SK-N-SH (cell line): ENCODE results near the gene TEP1. TPM values are rescaled to one million over a fixed set of nuclear protein-coding genes. Genes with fewer than 3 reads are reported as not detected.

Source experiments
- CTCF ChIA-PET: fragments of 300-600, 350-600 bp; formaldehyde crosslinking; extraction: SDS; loops from one replicate; lab custom pipeline; 2021; lab: Yijun Ruan, JAX
- POLR2A ChIA-PET: fragments of 350-600 bp; sonication (Branson Sonifier 250); formaldehyde crosslinking; extraction: SDS; loops from one replicate; lab custom pipeline; 2020; ENCODE audit warnings: antibody characterized with exemption, inconsistent platforms; lab: Yijun Ruan, JAX
- DNase-seq: peaks from one replicate; pipeline ENCODE4 v3.0.0; 2012
- H2AFZ ChIP-seq: fragments of 200-600 bp; sonication (generic); 2 replicates; pipeline ENCODE4 v1.8.1; 2016; ENCODE audit warnings: antibody characterized with exemption, mild to moderate bottlenecking, low read depth
- H3F3A ChIP-seq: fragments of 200-600 bp; sonication (generic); replicated peaks from 2 replicates; pipeline ENCODE3; 2016; ENCODE audit warnings: antibody characterized with exemption, mild to moderate bottlenecking; ENCODE audit not compliant: insufficient read depth
- H3K27ac ChIP-seq, 2 experiments: fragments of 200-500 bp in 1 of 2; fragments of 200-600 bp in 1 of 2; sonication (Bioruptor generic) in 1 of 2; sonication (generic), shearing (Covaris generic) in 1 of 2; 2 replicates each; pipeline versions ENCODE4 v1.5.1 to v1.6.1; 2014 to 2016; ENCODE audit warnings: low read depth in 2 of 2, inconsistent platforms in 1 of 2, low read length in 1 of 2, mild to moderate bottlenecking in 1 of 2, mixed read lengths in 1 of 2
- H3K27me3 ChIP-seq: fragments of 200-600 bp; sonication (generic), shearing (Covaris generic); 2 replicates; pipeline ENCODE4 v1.6.1; 2016; ENCODE audit warnings: mixed run types; ENCODE audit not compliant: insufficient read depth
- H3K36me3 ChIP-seq, 2 experiments: fragments of 200-500 bp in 1 of 2; fragments of 200-600 bp in 1 of 2; sonication (Bioruptor generic) in 1 of 2; sonication (generic) in 1 of 2; replicated peaks in 1 of 2; 2 replicates each; pipeline versions ENCODE3 to v1.5.1; 2014 to 2016; ENCODE audit warnings: low read length in 1 of 2, mild to moderate bottlenecking in 1 of 2; ENCODE audit not compliant: insufficient read depth in 2 of 2, control insufficient read depth in 1 of 2
- H3K4me1 ChIP-seq, 2 experiments: fragments of 200-500 bp in 1 of 2; fragments of 200-600 bp in 1 of 2; sonication (Bioruptor generic) in 1 of 2; sonication (generic), shearing (Covaris generic) in 1 of 2; 2 replicates each; pipeline versions ENCODE4 v1.5.1 to v1.6.1; 2014 to 2016; ENCODE audit warnings: low read depth in 1 of 2, low read length in 1 of 2, mixed run types in 1 of 2; ENCODE audit not compliant: insufficient read depth in 2 of 2, control insufficient read depth in 1 of 2
- H3K4me2 ChIP-seq: fragments of 200-600 bp; sonication (generic), shearing (Covaris generic); 2 replicates; pipeline ENCODE4 v1.6.1; 2017; ENCODE audit warnings: mixed run types
- H3K4me3 ChIP-seq, 2 experiments: fragments of 200-500 bp in 1 of 2; fragments of 200-600 bp in 1 of 2; sonication (Bioruptor generic) in 1 of 2; sonication (generic), shearing (Covaris generic) in 1 of 2; 2 replicates each; pipeline versions ENCODE4 v1.5.1 to v1.8.1; 2014 to 2016; ENCODE audit warnings: low read depth in 2 of 2, inconsistent platforms in 1 of 2, low read length in 1 of 2, mild to moderate bottlenecking in 1 of 2, mixed read lengths in 1 of 2, moderate library complexity in 1 of 2
- H3K79me2 ChIP-seq: fragments of 200-600 bp; sonication (generic); 2 replicates; pipeline ENCODE4 v1.8.1; 2017; ENCODE audit warnings: mild to moderate bottlenecking; ENCODE audit not compliant: insufficient read depth
- H3K9ac ChIP-seq: fragments of 200-600 bp; sonication (generic); 2 replicates; pipeline ENCODE4 v1.6.1; 2017; ENCODE audit warnings: mixed run types
- H3K9me2 ChIP-seq: fragments of 200-600 bp; sonication (generic); 2 replicates; pipeline ENCODE4 v1.6.1; 2017; ENCODE audit warnings: mixed run types
- H3K9me3 ChIP-seq: fragments of 200-600 bp; sonication (generic); 2 replicates; pipeline ENCODE4 v1.6.1; 2017; ENCODE audit warnings: mixed run types, mild to moderate bottlenecking, moderate library complexity
- H4K20me1 ChIP-seq: fragments of 200-600 bp; sonication (generic); 2 replicates; pipeline ENCODE4 v1.6.1; 2017; ENCODE audit warnings: mild to moderate bottlenecking, mixed run types; ENCODE audit not compliant: insufficient read depth
- ELF1 ChIP-seq: IDR thresholded peaks from 2 replicates; pipeline ENCODE4 v1.4.0; 2012
- EZH2phosphoT487 ChIP-seq: fragments of 200-600 bp; sonication (generic); IDR thresholded peaks from 2 replicates; pipeline ENCODE4 v1.6.1; 2017; ENCODE audit warnings: low read depth, mixed run types, mild to moderate bottlenecking, antibody characterized with exemption, moderate library complexity, borderline replicate concordance
- FOSL2 ChIP-seq: IDR thresholded peaks from 2 replicates; pipeline ENCODE4 v1.4.0; 2012; ENCODE audit warnings: low read depth, mild to moderate bottlenecking, moderate library complexity, borderline replicate concordance
- FOXJ3 ChIP-seq: sonication (generic); formaldehyde crosslinking; IDR thresholded peaks from 2 replicates; pipeline ENCODE4 v1.5.1; 2020; ENCODE audit warnings: mild to moderate bottlenecking, missing genetic modification reagents
- FOXM1 ChIP-seq: IDR thresholded peaks from 2 replicates; pipeline ENCODE4 v1.4.0; 2012; ENCODE audit warnings: low read depth, mild to moderate bottlenecking
- GABPA ChIP-seq: IDR thresholded peaks from 2 replicates; pipeline ENCODE4 v1.4.0; 2012; ENCODE audit warnings: low read depth, mild to moderate bottlenecking
- NFIC ChIP-seq: IDR thresholded peaks from 2 replicates; pipeline ENCODE4 v1.4.0; 2012; ENCODE audit warnings: borderline replicate concordance
- NRF1 ChIP-seq: IDR thresholded peaks from 2 replicates; pipeline ENCODE4 v1.6.1; 2012; ENCODE audit warnings: low read depth, mild to moderate bottlenecking, low read length
- REST ChIP-seq: IDR thresholded peaks from 2 replicates; pipeline ENCODE4 v1.6.1; 2012; ENCODE audit warnings: mild to moderate bottlenecking, low read depth, low read length, moderate library complexity
- RXRA ChIP-seq: IDR thresholded peaks from 2 replicates; pipeline ENCODE4 v1.4.0; 2012; ENCODE audit warnings: low read depth, mild to moderate bottlenecking, borderline replicate concordance
- SMC3 ChIP-seq: IDR thresholded peaks from 2 replicates; pipeline ENCODE4 v1.6.1; 2012; ENCODE audit warnings: low read depth, low read length, improper control_type of control experiment
- TAF1 ChIP-seq: IDR thresholded peaks from 2 replicates; pipeline ENCODE4 v1.6.1; 2012; ENCODE audit warnings: low read depth, mild to moderate bottlenecking, low read length, moderate library complexity, borderline replicate concordance
- TCF12 ChIP-seq: IDR thresholded peaks from 2 replicates; pipeline ENCODE4 v1.4.0; 2012
- WGBS: methylation state at CpG from one replicate; pipeline ENCODE4 v1.1.6; 2017; ENCODE audit warnings: low lambda C conversion rate; 5-methylcytosine and 5-hydroxymethylcytosine counted together
- polyA plus RNA-seq, 3 experiments: library from polyadenylated mRNA; depleted of rRNA; stranded (reverse); fragments of >200 nt; gene quantifications; 2 replicates each; pipeline ENCODE4 v1.2.3, GENCODE V29; 2012
- TF ChIP-seq, protein P1 (sequence below): IDR thresholded peaks from 2 replicates; pipeline ENCODE4; 2012

The TEP1 gene
- polyA plus RNA-seq, 1 of the 3 experiments (the other 2 are of a cell fraction): 12.1 TPM

- TF ChIP-seq FOXM1: no peak
- no peak for TF ChIP-seq ELF1
- no peak for TF ChIP-seq FOSL2
- TF ChIP-seq RXRA: no peak
- TF ChIP-seq EZH2phosphoT487: no peak
Observed at GRCh38 chr14:20383636-20384035, 29.7 kb downstream of the TEP1 start (continued).

- H3K4me1 ChIP-seq: no peaks in the 10 kb centered on the region
- whole genome bisulfite sequencing: 100% methylated on average over 1 of the region's 10 CpGs
- DNase-seq: no peak
- no peak overlapping the region for H3K4me2 ChIP-seq
- H3K9me2 ChIP-seq: no peaks in the 10 kb centered on the region
- H3F3A ChIP-seq: no peaks in the 10 kb centered on the region
- TF ChIP-seq REST: no peak
- H3K4me3 ChIP-seq: no peak overlapping the region
- H3K9ac ChIP-seq: no peak overlapping the region
- no peak overlapping the region for H3K27ac ChIP-seq
- no peaks in the 10 kb centered on the region for H3K79me2 ChIP-seq
- CTCF ChIA-PET: interaction anchor here (1.4 to 1.8 kb wide), 2 partner anchors 8 to 226 kb away, joined by 4 read pairs; no protein-coding TSS in a partner anchor
- POLR2A ChIA-PET: no interaction called here
- H3K36me3 ChIP-seq: peaks cover 15 to 87% of the 10 kb centered on the region in 2 experiments
- no peaks in the 10 kb centered on the region for H4K20me1 ChIP-seq
- no peaks in the 10 kb centered on the region for H3K9me3 ChIP-seq
- H2AFZ ChIP-seq: no peak overlapping the region
- H3K27me3 ChIP-seq: no peaks in the 10 kb centered on the region
Observed at GRCh38 chr14:20383032-20383431, 30.3 kb downstream of the TEP1 start.

GRCh38 chr14:20382526-20382925 lies 30.8 kb downstream of the TEP1 start:
- Histone ChIP-seq H3K4me3 (no peak overlapping the region), H3K27ac (no peak overlapping the region), H3K4me2 (no peak overlapping the region), H3K79me2 (no peaks in the 10 kb centered on the region), H3K27me3 (no peaks in the 10 kb centered on the region), H3K4me1 (no peaks in the 10 kb centered on the region), H3F3A (no peaks in the 10 kb centered on the region), H3K9me3 (no peaks in the 10 kb centered on the region), H3K9me2 (no peaks in the 10 kb centered on the region), H3K9ac (no peak overlapping the region), H3K36me3 (peaks cover 10 to 85% of the 10 kb centered on the region in 2 experiments), H2AFZ (no peak overlapping the region), H4K20me1 (no peaks in the 10 kb centered on the region)
- ChIA-PET POLR2A (no interaction called here), CTCF (interaction anchor here (1.4 kb wide), 1 partner anchor 227 kb away, joined by 4 read pairs; no protein-coding TSS in a partner anchor)
- TF ChIP-seq GABPA (no peak), FOXJ3 (CRISPR knock-in tag) (no peak), NRF1 (no peak), TCF12 (no peak), TAF1 (no peak), ELF1 (no peak), FOSL2 (no peak), SMC3 (no peak), NFIC (no peak)
- TF ChIP-seq, protein P1, sequence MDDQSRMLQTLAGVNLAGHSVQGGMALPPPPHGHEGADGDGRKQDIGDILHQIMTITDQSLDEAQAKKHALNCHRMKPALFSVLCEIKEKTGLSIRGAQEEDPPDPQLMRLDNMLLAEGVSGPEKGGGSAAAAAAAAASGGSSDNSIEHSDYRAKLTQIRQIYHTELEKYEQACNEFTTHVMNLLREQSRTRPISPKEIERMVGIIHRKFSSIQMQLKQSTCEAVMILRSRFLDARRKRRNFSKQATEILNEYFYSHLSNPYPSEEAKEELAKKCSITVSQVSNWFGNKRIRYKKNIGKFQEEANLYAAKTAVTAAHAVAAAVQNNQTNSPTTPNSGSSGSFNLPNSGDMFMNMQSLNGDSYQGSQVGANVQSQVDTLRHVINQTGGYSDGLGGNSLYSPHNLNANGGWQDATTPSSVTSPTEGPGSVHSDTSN: no peak
- no peak for DNase-seq
- 87% methylated on average over 4 of the region's 12 CpGs for WGBS
